GM06990 (cell line): Measurements from ENCODE around the gene WNT3.

Source experiments
- DNase-seq: peaks from one replicate; pipeline ENCODE4 v3.0.0-alpha.2; 2011; ENCODE audit not compliant: insufficient read length; ENCODE audit errors: extremely low read depth
- H3K27me3 ChIP-seq: replicated peaks from 2 replicates; pipeline ENCODE4 v1.6.0; 2011; ENCODE audit warnings: low read length; ENCODE audit not compliant: control insufficient read depth, insufficient read depth
- H3K36me3 ChIP-seq: 2 replicates; pipeline ENCODE4 v1.5.1; 2011; ENCODE audit warnings: low read length; ENCODE audit not compliant: control insufficient read depth, insufficient read depth
- H3K4me3 ChIP-seq: replicated peaks from 2 replicates; pipeline ENCODE4 v1.5.1; 2011; ENCODE audit warnings: low read depth, mild to moderate bottlenecking, control low read depth, low read length
- TF ChIP-seq, protein P1 (sequence below): IDR thresholded peaks from 2 replicates; pipeline ENCODE4 v1.5.1; 2011; ENCODE audit warnings: low read length, control low read depth, mild to moderate bottlenecking, inconsistent platforms; ENCODE audit not compliant: insufficient read depth, poor library complexity, severe bottlenecking

Gene WNT3

DNA sequence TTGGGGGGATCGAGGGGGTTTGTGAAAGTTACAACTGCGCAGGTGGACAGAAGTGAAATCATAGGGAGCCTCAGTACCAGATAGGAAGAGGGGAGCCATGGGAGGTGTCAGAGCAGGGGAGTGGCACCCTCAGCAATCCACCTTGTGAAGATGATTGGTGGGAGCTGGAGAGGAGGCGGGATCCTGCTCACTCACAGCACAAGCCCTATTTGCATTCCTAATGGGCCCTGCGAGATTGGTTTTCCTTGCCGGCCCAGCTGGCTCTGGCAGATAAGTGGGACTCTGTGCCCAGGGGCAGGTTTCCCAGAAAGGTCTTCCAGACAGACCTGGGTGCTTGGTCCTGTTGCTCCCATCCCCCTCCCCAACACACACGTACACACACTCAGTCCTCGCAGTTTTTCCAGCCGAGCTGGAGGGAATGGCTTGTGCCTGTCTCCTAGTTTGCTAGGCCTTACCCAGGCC lies 9.4 kb downstream of the WNT3 start:
- DNase-seq = no peak
- Histone ChIP-seq H3K4me3 (no peak overlapping the region), H3K27me3 (0 out of 2 replicates have a peak, but pooled peaks cover 1% of the 10 kb centered on the region), H3K36me3 (no peaks in the 10 kb centered on the region)
- TF ChIP-seq, protein P1, sequence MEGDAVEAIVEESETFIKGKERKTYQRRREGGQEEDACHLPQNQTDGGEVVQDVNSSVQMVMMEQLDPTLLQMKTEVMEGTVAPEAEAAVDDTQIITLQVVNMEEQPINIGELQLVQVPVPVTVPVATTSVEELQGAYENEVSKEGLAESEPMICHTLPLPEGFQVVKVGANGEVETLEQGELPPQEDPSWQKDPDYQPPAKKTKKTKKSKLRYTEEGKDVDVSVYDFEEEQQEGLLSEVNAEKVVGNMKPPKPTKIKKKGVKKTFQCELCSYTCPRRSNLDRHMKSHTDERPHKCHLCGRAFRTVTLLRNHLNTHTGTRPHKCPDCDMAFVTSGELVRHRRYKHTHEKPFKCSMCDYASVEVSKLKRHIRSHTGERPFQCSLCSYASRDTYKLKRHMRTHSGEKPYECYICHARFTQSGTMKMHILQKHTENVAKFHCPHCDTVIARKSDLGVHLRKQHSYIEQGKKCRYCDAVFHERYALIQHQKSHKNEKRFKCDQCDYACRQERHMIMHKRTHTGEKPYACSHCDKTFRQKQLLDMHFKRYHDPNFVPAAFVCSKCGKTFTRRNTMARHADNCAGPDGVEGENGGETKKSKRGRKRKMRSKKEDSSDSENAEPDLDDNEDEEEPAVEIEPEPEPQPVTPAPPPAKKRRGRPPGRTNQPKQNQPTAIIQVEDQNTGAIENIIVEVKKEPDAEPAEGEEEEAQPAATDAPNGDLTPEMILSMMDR = no peak

DNA sequence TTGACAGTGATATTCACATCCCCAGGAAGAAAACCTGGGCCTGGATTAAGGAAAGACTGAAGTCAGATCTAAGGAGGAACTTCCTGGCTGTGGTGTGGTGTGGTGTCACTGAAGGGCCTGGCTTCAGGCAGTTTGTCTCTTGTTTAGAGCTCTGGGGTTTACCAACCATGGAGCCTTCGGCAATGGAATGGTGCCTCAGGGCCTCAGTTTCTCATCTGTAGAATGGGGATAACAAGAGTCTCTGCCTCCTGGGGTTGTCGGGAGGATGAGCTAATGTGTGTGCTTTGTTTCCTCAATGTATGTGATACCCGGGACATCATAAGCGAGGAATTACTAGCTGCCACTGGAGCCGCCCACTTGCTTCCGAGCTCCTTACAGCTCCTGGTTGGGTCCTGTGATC lies 12.7 kb downstream of the WNT3 start:
- H3K4me3 ChIP-seq = no peak overlapping the region
- DNase-seq = no peak
- no peaks in the 10 kb centered on the region for H3K36me3 ChIP-seq
- no peaks in the 10 kb centered on the region for H3K27me3 ChIP-seq
- TF ChIP-seq, protein P1 = no peak

DNA sequence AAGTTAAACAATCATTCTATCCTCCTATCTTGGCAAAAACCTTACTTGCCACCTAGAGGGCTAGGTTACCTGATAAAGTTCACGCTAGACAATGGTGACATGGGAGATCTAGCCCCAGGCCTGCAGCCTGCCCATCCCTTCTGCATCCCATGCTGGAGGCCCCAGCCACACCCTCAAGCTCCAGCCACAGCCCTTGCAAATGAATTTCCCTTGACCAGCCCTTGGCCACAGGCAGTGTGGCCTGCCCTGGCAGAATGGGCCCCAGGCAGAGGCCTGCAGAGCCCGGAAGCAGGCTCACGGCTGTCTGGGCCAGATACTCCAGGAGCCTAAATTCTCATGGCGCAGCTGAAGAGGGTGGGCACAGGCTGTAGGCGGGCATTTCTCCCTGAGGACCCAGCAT lies 14.9 kb downstream of the WNT3 start:
- DNase-seq = no peak
- Histone ChIP-seq H3K4me3 (no peak overlapping the region), H3K36me3 (no peaks in the 10 kb centered on the region), H3K27me3 (no peaks in the 10 kb centered on the region)
- TF ChIP-seq, protein P1 = no peak

DNA sequence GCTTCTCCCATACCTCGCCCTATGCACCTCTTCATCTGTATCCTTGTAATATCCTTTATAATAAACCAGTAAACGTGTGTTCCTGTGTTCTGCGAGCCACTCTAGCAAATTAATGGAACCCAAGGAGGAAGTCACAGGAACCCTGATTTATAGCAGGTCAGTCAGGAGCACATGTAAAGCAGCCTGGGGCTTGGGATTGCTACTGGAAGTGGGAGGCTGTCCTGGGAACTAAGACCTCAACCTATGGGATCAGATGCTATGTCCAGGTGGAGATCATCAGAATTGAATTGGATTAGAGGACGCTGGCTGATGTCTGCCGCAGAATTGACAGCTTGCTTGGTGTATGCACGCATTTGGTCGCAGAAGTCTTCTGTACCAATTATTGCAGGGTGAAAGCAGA lies 15.7 kb downstream of the WNT3 start:
- no peaks in the 10 kb centered on the region for H3K36me3 ChIP-seq
- H3K4me3 ChIP-seq = no peak overlapping the region
- no peaks in the 10 kb centered on the region for H3K27me3 ChIP-seq
- no peak for DNase-seq
- TF ChIP-seq, protein P1 = no peak

DNA sequence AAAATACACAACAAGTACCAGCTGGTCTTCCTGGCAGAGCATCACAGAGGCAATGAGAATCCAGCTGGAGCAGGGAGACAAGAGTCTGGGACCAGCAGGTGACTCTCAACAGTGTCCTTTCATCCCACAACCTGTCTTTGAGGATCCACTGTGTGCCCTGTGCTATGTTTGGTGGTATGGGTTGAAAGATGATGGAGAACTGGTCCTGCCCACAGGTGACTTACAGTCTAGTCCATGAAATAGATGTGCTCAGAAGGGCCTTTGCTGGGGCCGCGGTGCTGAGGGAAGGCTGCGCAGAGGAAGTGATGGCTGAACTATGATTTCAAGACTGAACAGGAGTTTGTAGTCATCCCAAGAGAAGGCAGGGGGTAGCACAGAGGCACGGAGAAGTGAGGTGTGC lies 17.9 kb downstream of the WNT3 start:
- no peak for DNase-seq
- Histone ChIP-seq H3K27me3 (no peaks in the 10 kb centered on the region), H3K4me3 (no peak overlapping the region), H3K36me3 (no peaks in the 10 kb centered on the region)
- TF ChIP-seq, protein P1 = no peak

DNA sequence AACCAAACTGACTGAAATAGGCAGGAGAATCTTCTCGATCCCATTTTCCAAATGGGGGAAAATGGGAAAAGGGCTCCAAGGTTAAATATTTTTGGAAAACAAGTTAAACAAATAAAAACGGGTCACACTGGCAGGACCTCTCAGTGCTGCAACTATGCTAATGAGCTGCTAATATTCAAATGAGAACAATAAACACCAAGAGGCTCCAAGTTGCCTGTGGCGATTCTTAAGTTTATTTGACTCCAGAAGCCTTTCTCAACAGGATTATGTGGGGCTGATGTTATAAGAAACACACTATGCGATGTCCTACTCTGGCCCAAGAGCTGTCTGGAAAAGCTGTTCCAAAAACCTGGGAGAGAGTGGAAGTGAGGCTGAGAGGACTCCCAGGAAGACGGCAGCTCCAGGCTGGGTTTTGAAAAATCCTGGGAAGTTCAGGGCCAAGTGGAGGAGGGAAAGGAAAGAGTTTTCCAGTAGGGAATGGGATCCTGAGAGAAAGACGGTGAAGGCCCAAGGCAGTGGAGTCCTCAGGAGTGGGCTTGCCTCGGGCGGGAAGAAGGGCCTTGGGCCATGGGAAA lies 21.4 kb downstream of the WNT3 start:
- Histone ChIP-seq H3K27me3 (no peaks in the 10 kb centered on the region; the same call in 1 of the 2 replicates), H3K4me3 (no peak overlapping the region), H3K36me3 (no peaks in the 10 kb centered on the region)
- TF ChIP-seq, protein P1 = no peak
- no peak for DNase-seq
